Naive thymus-derived CD8-positive, alpha-beta T cell (primary cell): ENCODE data around the gene PRKCE. TPM values are rescaled to one million over a fixed set of nuclear protein-coding genes. Genes with fewer than 3 reads are reported as not detected.

ENCODE experiments used
- ATAC-seq, 2 donors: fragments of 150-1000 bp; cut with Tn5 transposase in 1 of 2; sonication (Bioruptor Pico), chemical (Tn5 transposase) in 1 of 2; 1 replicate in 1 of 2; 2 replicates in 1 of 2; pipeline ENCODE4 v1.10.0; 2021; ENCODE audit warnings: mild to moderate bottlenecking in 2 of 2, moderate library complexity in 2 of 2
- POLR2A ChIA-PET: fragments of 350-600 bp; sonication (Branson Sonifier 250); formaldehyde crosslinking; loops from one replicate; lab custom pipeline; 2021; ENCODE audit warnings: antibody characterized with exemption; lab: Charles Lee
- DNase-seq, 10 donors: peaks; one replicate each; pipeline versions ENCODE4 v3.0.0 to v3.0.0-alpha.2; 2020 to 2022
- H3K27ac Mint-ChIP-seq, 10 donors: one replicate each; pipeline ENCODE4 v1.8.0; 2020 to 2022; ENCODE audit warnings: mild to moderate bottlenecking in 10 of 10, mixed read lengths in 10 of 10, moderate library complexity in 4 of 10, inconsistent platforms in 1 of 10
- H3K27me3 Mint-ChIP-seq, 5 donors: one replicate each; pipeline ENCODE4 v1.8.0; 2021 to 2022; ENCODE audit warnings: mixed read lengths in 5 of 5
- H3K36me3 Mint-ChIP-seq, 3 donors: one replicate each; pipeline ENCODE4 v1.8.0; 2020 to 2022; ENCODE audit warnings: mixed read lengths in 3 of 3, mild to moderate bottlenecking in 2 of 3, inconsistent platforms in 1 of 3
- H3K4me1 Mint-ChIP-seq, 4 donors: one replicate each; pipeline ENCODE4 v1.8.0; 2021 to 2022; ENCODE audit warnings: mixed read lengths in 4 of 4
- H3K4me3 Mint-ChIP-seq, 10 donors: one replicate each; pipeline ENCODE4 v1.8.0; 2020 to 2022; ENCODE audit warnings: mild to moderate bottlenecking in 10 of 10, mixed read lengths in 10 of 10, moderate library complexity in 6 of 10, inconsistent platforms in 1 of 10
- H3K9me3 Mint-ChIP-seq, 9 donors: one replicate each; pipeline ENCODE4 v1.8.0; 2020 to 2022; ENCODE audit warnings: mixed read lengths in 9 of 9, mild to moderate bottlenecking in 3 of 9, inconsistent platforms in 1 of 9, moderate library complexity in 1 of 9
- polyA plus RNA-seq, 3 donors: library from polyadenylated mRNA; unstranded; fragments of 300-500 nt; fragmentation: Illumina TruSeq; gene quantifications; one replicate each; pipeline ENCODE4 v1.2.3, GENCODE V29; 2021
- total RNA-seq, 8 experiments: library from RNA in 2 of 8; stranded (reverse) in 2 of 8; gene quantifications; one replicate each; pipeline ENCODE4 v1.2.3 and lab custom pipeline; 2021 to 2026

PRKCE gene
- total and polyA plus RNA-seq, 5 experiments from 2014 or later = 1.6 to 20.2 (median 2.7) TPM

- Mint-ChIP-seq H3K36me3 (peaks cover 0 to 9% (median 0%) of the 10 kb centered on the region in 3 donors), H3K27me3 (no peaks in the 10 kb centered on the region)
These were observed 337.4 kb downstream of the PRKCE start for GRCh38 chr2:45988879-45989278.

GRCh38 chr2:45990131-45990530 lies 338.7 kb downstream of the PRKCE start:
- H3K4me3 Mint-ChIP-seq = no peak overlapping the region
- ATAC-seq (no peak), DNase-seq (no peak)
- H3K4me1 Mint-ChIP-seq = peaks cover 6 to 10% (median 7%) of the 10 kb centered on the region in 4 donors
- H3K27ac Mint-ChIP-seq = no peak overlapping the region
- peaks cover 0 to 7% (median 0%) of the 10 kb centered on the region in 3 donors for H3K36me3 Mint-ChIP-seq
- no peaks in the 10 kb centered on the region for H3K9me3 Mint-ChIP-seq
- POLR2A ChIA-PET = interaction anchor here (0.7 kb wide), 1 partner anchor 512 kb away, joined by 4 read pairs; no protein-coding TSS in a partner anchor
- H3K27me3 Mint-ChIP-seq = no peaks in the 10 kb centered on the region

More at GRCh38 chr2:45988879-45989278, 337.4 kb downstream of the PRKCE start:
- POLR2A ChIA-PET = no interaction called here
- Mint-ChIP-seq H3K4me3 (no peak overlapping the region), H3K9me3 (no peaks in the 10 kb centered on the region), H3K27ac (peak overlapping the region in 1 of 10 donors; percentile 26), H3K4me1 (peaks cover 6 to 16% (median 7%) of the 10 kb centered on the region in 4 donors)
- DNase-seq = no peak
- ATAC-seq = no peak

- Mint-ChIP-seq H3K4me3 (no peak overlapping the region), H3K36me3 (peaks cover 0 to 3% (median 0%) of the 10 kb centered on the region in 3 donors), H3K4me1 (peaks cover 4 to 7% (median 5%) of the 10 kb centered on the region in 4 donors), H3K9me3 (no peaks in the 10 kb centered on the region), H3K27me3 (no peaks in the 10 kb centered on the region), H3K27ac (peak overlapping the region in 1 of 10 donors; percentile 33)
- ATAC-seq (no peak), DNase-seq (no peak)
- POLR2A ChIA-PET = no interaction called here
These were observed 340.7 kb downstream of the PRKCE start for GRCh38 chr2:45992021-45992740.

- Mint-ChIP-seq H3K27me3 (no peaks in the 10 kb centered on the region), H3K9me3 (no peaks in the 10 kb centered on the region), H3K4me3 (no peak overlapping the region), H3K4me1 (peaks cover 4 to 7% (median 5%) of the 10 kb centered on the region in 4 donors), H3K27ac (peak overlapping the region in 1 of 10 donors; percentile 52), H3K36me3 (peaks cover 0 to 3% (median 0%) of the 10 kb centered on the region in 3 donors)
- POLR2A ChIA-PET = no interaction called here
- ATAC-seq (no peak), DNase-seq (no peak)
These were observed 341.4 kb downstream of the PRKCE start for GRCh38 chr2:45992741-45993475.

GRCh38 chr2:45993476-45993991 lies 342.1 kb downstream of the PRKCE start:
- POLR2A ChIA-PET = no interaction called here
- Mint-ChIP-seq H3K36me3 (peaks cover 0 to 3% (median under 1%) of the 10 kb centered on the region in 3 donors), H3K4me3 (no peak overlapping the region), H3K9me3 (no peaks in the 10 kb centered on the region), H3K27me3 (no peaks in the 10 kb centered on the region), H3K4me1 (peaks cover 4 to 7% (median 5%) of the 10 kb centered on the region in 4 donors), H3K27ac (peak overlapping the region in 1 of 10 donors; percentile 24)
- DNase-seq (peak; percentile 17 to 78 (median 58)), ATAC-seq (peak; percentile 71 to 78)

GRCh38 chr2:45994060-45994459 lies 342.6 kb downstream of the PRKCE start:
- DNase-seq = no peak
- Mint-ChIP-seq H3K27me3 (no peaks in the 10 kb centered on the region), H3K4me3 (no peak overlapping the region), H3K27ac (peak overlapping the region in 1 of 10 donors; percentile 22), H3K4me1 (peaks cover 4 to 7% (median 5%) of the 10 kb centered on the region in 4 donors), H3K9me3 (no peaks in the 10 kb centered on the region), H3K36me3 (peaks cover 0 to 3% (median 2%) of the 10 kb centered on the region in 3 donors)
- POLR2A ChIA-PET = no interaction called here
- ATAC-seq = no peak

- Mint-ChIP-seq H3K36me3 (peaks cover 8 to 33% (median 23%) of the 10 kb centered on the region in 3 donors), H3K9me3 (no peaks in the 10 kb centered on the region), H3K4me1 (no peaks in the 10 kb centered on the region), H3K27ac (no peak overlapping the region), H3K4me3 (no peak overlapping the region), H3K27me3 (no peaks in the 10 kb centered on the region)
- DNase-seq (no peak), ATAC-seq (no peak)
- POLR2A ChIA-PET = no interaction called here
These were observed 349.2 kb downstream of the PRKCE start for GRCh38 chr2:46000660-46001059.

GRCh38 chr2:46001290-46001689 lies 349.8 kb downstream of the PRKCE start:
- ATAC-seq = no peak

GRCh38 chr2:46001741-46002506 lies 350.4 kb downstream of the PRKCE start:
- Mint-ChIP-seq H3K4me1 (no peaks in the 10 kb centered on the region), H3K36me3 (peaks cover 8 to 37% (median 26%) of the 10 kb centered on the region in 3 donors), H3K4me3 (no peak overlapping the region), H3K27me3 (no peaks in the 10 kb centered on the region), H3K27ac (peak overlapping the region in 1 of 10 donors; percentile 23), H3K9me3 (no peaks in the 10 kb centered on the region)
- DNase-seq (no peak), ATAC-seq (no peak)
- POLR2A ChIA-PET = no interaction called here

More at GRCh38 chr2:46001290-46001689, 349.8 kb downstream of the PRKCE start:
- H3K36me3 Mint-ChIP-seq = peaks cover 8 to 36% (median 26%) of the 10 kb centered on the region in 3 donors
- no peaks in the 10 kb centered on the region for H3K27me3 Mint-ChIP-seq
- H3K4me1 Mint-ChIP-seq = no peaks in the 10 kb centered on the region
- POLR2A ChIA-PET = no interaction called here
- no peaks in the 10 kb centered on the region for H3K9me3 Mint-ChIP-seq
- no peak overlapping the region for H3K27ac Mint-ChIP-seq
- no peak overlapping the region for H3K4me3 Mint-ChIP-seq
- DNase-seq = no peak

- ATAC-seq (no peak), DNase-seq (no peak)
- H3K9me3 Mint-ChIP-seq = no peaks in the 10 kb centered on the region
- POLR2A ChIA-PET = no interaction called here
- H3K4me3 Mint-ChIP-seq = no peak overlapping the region
- peak overlapping the region in 1 of 10 donors; percentile 23 for H3K27ac Mint-ChIP-seq
- H3K36me3 Mint-ChIP-seq = peaks cover 8 to 42% (median 26%) of the 10 kb centered on the region in 3 donors
- no peaks in the 10 kb centered on the region for H3K4me1 Mint-ChIP-seq
- H3K27me3 Mint-ChIP-seq = no peaks in the 10 kb centered on the region
These were observed 351.0 kb downstream of the PRKCE start for GRCh38 chr2:46002507-46002883.

- Mint-ChIP-seq H3K4me3 (no peak overlapping the region), H3K27ac (no peak overlapping the region), H3K9me3 (no peaks in the 10 kb centered on the region), H3K4me1 (no peaks in the 10 kb centered on the region), H3K36me3 (peaks cover 8 to 47% (median 30%) of the 10 kb centered on the region in 3 donors), H3K27me3 (no peaks in the 10 kb centered on the region)
- POLR2A ChIA-PET = no interaction called here
- ATAC-seq (no peak), DNase-seq (no peak)
These were observed 351.5 kb downstream of the PRKCE start for GRCh38 chr2:46002947-46003346.

GRCh38 chr2:46003903-46004473 lies 352.5 kb downstream of the PRKCE start:
- no peak for ATAC-seq
- H3K27me3 Mint-ChIP-seq = no peaks in the 10 kb centered on the region
- H3K9me3 Mint-ChIP-seq = no peaks in the 10 kb centered on the region
- H3K27ac Mint-ChIP-seq = no peak overlapping the region
- H3K36me3 Mint-ChIP-seq = peaks cover 8 to 56% (median 29%) of the 10 kb centered on the region in 3 donors
- DNase-seq = no peak
- H3K4me1 Mint-ChIP-seq = no peaks in the 10 kb centered on the region
- no peak overlapping the region for H3K4me3 Mint-ChIP-seq
- POLR2A ChIA-PET = no interaction called here
